Erythroblast (primary cell): ENCODE data around the gene ELAPOR1.

ENCODE experiments used
- GATA1 ChIP-seq: IDR thresholded peaks from 2 replicates; pipeline ENCODE4 v1.6.1; 2011; ENCODE audit warnings: low read depth, mild to moderate bottlenecking, control low read depth, low read length, moderate library complexity
- POLR2A ChIP-seq: IDR thresholded peaks from 2 replicates; pipeline ENCODE4 v1.6.1; 2011; ENCODE audit warnings: mild to moderate bottlenecking, low read length

DNA sequence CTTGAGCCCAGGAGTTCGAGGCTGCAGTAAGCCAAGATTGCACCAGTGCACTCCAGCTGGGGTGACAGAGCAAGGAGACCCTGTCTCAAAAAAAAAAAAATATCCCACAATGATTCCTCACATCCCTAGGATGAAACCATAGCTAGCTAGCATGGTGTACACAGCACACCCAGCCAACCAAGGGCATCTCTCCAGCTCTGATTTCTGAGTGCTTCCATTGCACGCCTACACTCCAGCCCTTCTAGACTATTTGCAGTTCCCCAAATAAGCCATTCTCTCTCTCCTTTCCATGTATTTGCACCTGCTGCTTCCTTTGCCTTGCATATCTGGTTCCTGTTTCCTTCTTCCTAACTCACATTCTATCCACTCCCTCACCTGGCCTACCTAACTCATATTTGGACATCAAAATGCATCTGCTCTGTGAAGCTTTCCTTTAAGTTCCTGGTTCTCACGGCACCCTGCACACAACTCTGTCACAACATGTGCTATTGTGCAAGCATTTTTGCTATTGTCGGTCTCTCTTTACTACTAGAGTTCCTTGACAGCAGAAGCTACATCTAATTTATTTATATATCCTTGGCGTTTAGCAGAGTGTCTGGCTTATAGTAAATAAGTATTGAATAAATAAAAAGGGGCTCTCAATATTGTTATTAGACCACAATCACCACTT, 2.4 kb upstream of the ELAPOR1 start:
- TF ChIP-seq POLR2A (no peak), GATA1 (no peak)
